ENCODE data around the gene UMODL1.
"Not testable (repeated sequence)": the region's sequence is repeated elsewhere in the genome, so short reads cannot be mapped to it uniquely, and the experiment has no call there.

UMODL1 gene

GRCh38 chr21:42061986-42062235, 9.2 kb upstream of the UMODL1 start:
- no peak for DNase-seq

GRCh38 chr21:42062236-42063022, 8.7 kb upstream of the UMODL1 start:
- DNase-seq, result peak; percentile 75

GRCh38 chr21:42063191-42063570, 7.9 kb upstream of the UMODL1 start:
- DNase-seq, result no peak

- DNase-seq, result peak; percentile 73
Observed at GRCh38 chr21:42063571-42064521, 7.3 kb upstream of the UMODL1 start.

- no peak for DNase-seq
Observed at GRCh38 chr21:42066521-42066920, 4.6 kb upstream of the UMODL1 start.

- no peak for DNase-seq
Observed at GRCh38 chr21:42067531-42068255, 3.4 kb upstream of the UMODL1 start.

- DNase-seq, result no peak
Observed at GRCh38 chr21:42068256-42068545, 2.9 kb upstream of the UMODL1 start.

- DNase-seq, result no peak
Observed at GRCh38 chr21:42068592-42068991, 2.5 kb upstream of the UMODL1 start.

- DNase-seq, result no peak
Observed at GRCh38 chr21:42069327-42069726, 1.8 kb upstream of the UMODL1 start.

- no peak for DNase-seq
Observed at GRCh38 chr21:42069843-42070242, 1.3 kb upstream of the UMODL1 start.

- no peak for DNase-seq
Observed at GRCh38 chr21:42073145-42074099, 2.3 kb downstream of the UMODL1 start.

- DNase-seq, result no peak
Observed at GRCh38 chr21:42075686-42076471, 4.8 kb downstream of the UMODL1 start.

GRCh38 chr21:42077685-42078238, 6.6 kb downstream of the UMODL1 start:
- DNase-seq, result not testable (repeated sequence)

GRCh38 chr21:42078247-42079007, 7.3 kb downstream of the UMODL1 start:
- DNase-seq, result not testable (repeated sequence)

GRCh38 chr21:42079008-42079938, 8.2 kb downstream of the UMODL1 start:
- no peak for DNase-seq

- DNase-seq, result no peak
Observed at GRCh38 chr21:42079939-42080787, 9.0 kb downstream of the UMODL1 start.

GRCh38 chr21:42080788-42081083, 9.6 kb downstream of the UMODL1 start:
- no peak for DNase-seq

- no peak for DNase-seq
Observed at GRCh38 chr21:42081138-42081537, 10.0 kb downstream of the UMODL1 start.

GRCh38 chr21:42081931-42082381, 10.8 kb downstream of the UMODL1 start:
- DNase-seq, result no peak
